GM12874 (cell line): Measurements from ENCODE around the gene POC1A.

Experiments
- CTCF ChIP-seq: IDR thresholded peaks from 2 replicates; pipeline ENCODE4 v1.5.1; 2011; ENCODE audit warnings: low read depth, mild to moderate bottlenecking, control low read depth, low read length, moderate library complexity; ENCODE audit not compliant: insufficient read depth

POC1A gene

GRCh38 chr3:52182691-52183090 lies 28.5 kb upstream of the POC1A start:
- no peak for TF ChIP-seq CTCF

GRCh38 chr3:52182196-52182595 lies 28.0 kb upstream of the POC1A start:
- no peak for TF ChIP-seq CTCF

- no peak for TF ChIP-seq CTCF
Measured at GRCh38 chr3:52181543-52181942, 27.3 kb upstream of the POC1A start.

GRCh38 chr3:52178537-52178936 lies 24.3 kb upstream of the POC1A start:
- no peak for TF ChIP-seq CTCF

GRCh38 chr3:52177701-52178042 lies 23.4 kb upstream of the POC1A start:
- no peak for TF ChIP-seq CTCF

GRCh38 chr3:52176951-52177700 lies 22.9 kb upstream of the POC1A start:
- TF ChIP-seq CTCF: no peak

- no peak for TF ChIP-seq CTCF
Measured at GRCh38 chr3:52176180-52176752, 22.0 kb upstream of the POC1A start.
